A549 (cell line): ENCODE data around the gene ADAMTS2. TPM values are rescaled to one million over a fixed set of nuclear protein-coding genes. Genes with fewer than 3 reads are reported as not detected.

Source experiments
- ATAC-seq, 2 experiments: fragments of 200-7000 bp in 1 of 2; fragments of >200 bp in 1 of 2; cut with Nextera tagmentation in 1 of 2; cut with Tn5 transposase in 1 of 2; 3 replicates each; pipeline versions ENCODE4 v1.8.0 to v1.9.1; 2018 to 2020; ENCODE audit warnings: mild to moderate bottlenecking in 1 of 2, moderate library complexity in 1 of 2
- CTCF ChIA-PET: fragments of 300-600 bp; sonication (Branson Sonifier 250); formaldehyde crosslinking; extraction: SDS; loops from one replicate; lab custom pipeline; 2021; ENCODE audit warnings: antibody characterized with exemption, inconsistent platforms; lab: Yijun Ruan, JAX
- POLR2A ChIA-PET: fragments of 350-600 bp; formaldehyde crosslinking; extraction: SDS; loops from one replicate; lab custom pipeline; 2021; ENCODE audit warnings: antibody characterized with exemption, inconsistent platforms; lab: Yijun Ruan, JAX
- DNase-seq, 2 experiments: peaks; one replicate each; pipeline versions ENCODE4 v3.0.0 to v3.0.0-alpha.2; 2011 to 2016; ENCODE audit warnings: low read depth in 1 of 2, low spot score in 1 of 2
- FAIRE-seq: peaks from 2 replicates; lab custom pipeline; 2011; peaks lifted over from hg19 to GRCh38; lab: Jason Lieb, UNC
- H3K27ac ChIP-seq, 2 experiments: fragments of >200 bp; sonication (Bioruptor Twin); formaldehyde crosslinking; 3 replicates each; pipeline ENCODE4 v1.5.1; 2016 to 2017
- H3K4me1 ChIP-seq: fragments of >200 bp; sonication (Bioruptor Twin); formaldehyde crosslinking; 3 replicates; pipeline ENCODE4 v1.6.1; 2016
- H3K4me2 ChIP-seq: fragments of >200 bp; sonication (Bioruptor Twin); formaldehyde crosslinking; 3 replicates; pipeline ENCODE4 v1.6.1; 2016
- H3K4me3 ChIP-seq: fragments of >200 bp; sonication (Bioruptor Twin); formaldehyde crosslinking; 3 replicates; pipeline ENCODE4 v1.5.1; 2016
- H3K9me3 ChIP-seq: fragments of >200 bp; sonication (Bioruptor Twin); formaldehyde crosslinking; 3 replicates; pipeline ENCODE4 v1.6.1; 2016
- ATOH8 ChIP-seq: fragments of 250-450 bp; sonication (Bioruptor Pico); IDR thresholded peaks from 2 replicates; pipeline ENCODE4 v1.5.0; 2020; ENCODE audit warnings: low read depth, mild to moderate bottlenecking, moderate library complexity
- BHLHE40 ChIP-seq: IDR thresholded peaks from 2 replicates; pipeline ENCODE4 v1.6.1; 2012; ENCODE audit warnings: low read depth, low read length, inconsistent platforms
- CBX8 ChIP-seq: fragments of 200-600 bp; sonication (generic); IDR thresholded peaks from 2 replicates; pipeline ENCODE4 v1.6.1; 2016
- EHMT2 ChIP-seq: fragments of 200-600 bp; sonication (generic); IDR thresholded peaks from 2 replicates; pipeline ENCODE4 v1.6.1; 2016; ENCODE audit warnings: antibody characterized with exemption, low read depth, mild to moderate bottlenecking, moderate library complexity
- EP300 ChIP-seq, 2 experiments: fragments of >200 bp; sonication (Bioruptor Twin); formaldehyde crosslinking; IDR thresholded peaks; 2 replicates in 1 of 2; 3 replicates in 1 of 2; pipeline ENCODE4 v1.6.1; 2016 to 2017
- FOSB ChIP-seq: fragments of 250-450 bp; sonication (Bioruptor Pico); IDR thresholded peaks from 2 replicates; pipeline ENCODE4 v1.5.0; 2020; ENCODE audit warnings: mild to moderate bottlenecking, moderate library complexity
- GATA3 ChIP-seq: IDR thresholded peaks from 2 replicates; pipeline ENCODE4 v1.6.1; 2012; ENCODE audit warnings: borderline replicate concordance
- HDAC2 ChIP-seq: fragments of 200-600 bp; sonication (generic); IDR thresholded peaks from 2 replicates; pipeline ENCODE4 v1.6.1; 2016
- JUNB ChIP-seq: fragments of >200 bp; sonication (Bioruptor Twin); formaldehyde crosslinking; IDR thresholded peaks from 2 replicates; pipeline ENCODE4 v1.6.1; 2016
- KDM1A ChIP-seq: fragments of 200-600 bp; sonication (generic); IDR thresholded peaks from 2 replicates; pipeline ENCODE4 v1.6.1; 2016; ENCODE audit warnings: low read depth, mild to moderate bottlenecking
- MAZ ChIP-seq: fragments of 150-350 bp; IDR thresholded peaks from 2 replicates; pipeline ENCODE4 v1.6.1; 2014; ENCODE audit warnings: antibody characterized with exemption, low read depth, low read length, borderline replicate concordance
- MYC ChIP-seq: IDR thresholded peaks from 2 replicates; pipeline ENCODE4 v1.6.1; 2012; ENCODE audit warnings: mild to moderate bottlenecking, inconsistent platforms, low read length, improper control_type of control experiment, borderline replicate concordance
- PHF8 ChIP-seq: fragments of 200-600 bp; sonication (generic); IDR thresholded peaks from 2 replicates; pipeline ENCODE4 v1.6.1; 2016; ENCODE audit warnings: low read depth, mild to moderate bottlenecking, antibody characterized with exemption, moderate library complexity, borderline replicate concordance
- RARB ChIP-seq: fragments of 250-450 bp; sonication (Bioruptor Pico); IDR thresholded peaks from 2 replicates; pipeline ENCODE4 v1.8.0; 2021; ENCODE audit warnings: mild to moderate bottlenecking, moderate library complexity
- REST ChIP-seq: fragments of 200-600 bp; sonication (generic); IDR thresholded peaks from 2 replicates; pipeline ENCODE4 v1.6.1; 2016; ENCODE audit warnings: antibody characterized with exemption, mild to moderate bottlenecking, moderate library complexity
- SMC3 ChIP-seq: fragments of >200 bp; sonication (Bioruptor Twin); formaldehyde crosslinking; IDR thresholded peaks from 3 replicates; pipeline ENCODE4 v1.6.1; 2018; ENCODE audit warnings: inconsistent platforms
- USF2 ChIP-seq: fragments of 450-650 bp; IDR thresholded peaks from 2 replicates; pipeline ENCODE4 v1.6.1; 2014; ENCODE audit warnings: antibody characterized with exemption
- ZC3H11A ChIP-seq: fragments of 450-650 bp; IDR thresholded peaks from 2 replicates; pipeline ENCODE4 v1.6.1; 2014; ENCODE audit warnings: antibody characterized with exemption, mild to moderate bottlenecking
- ZNF302 ChIP-seq: fragments of 250-450 bp; sonication (Bioruptor Pico); IDR thresholded peaks from 2 replicates; pipeline ENCODE4 v1.9.0; 2021; ENCODE audit warnings: inconsistent platforms, mild to moderate bottlenecking, moderate library complexity
- ZSCAN20 ChIP-seq: fragments of 250-450 bp; sonication (Bioruptor Pico); IDR thresholded peaks from 2 replicates; pipeline ENCODE4 v1.8.0; 2022; ENCODE audit warnings: mild to moderate bottlenecking, moderate library complexity
- WGBS: methylation state at CpG from one replicate; pipeline ENCODE4 v1.1.6; 2017; ENCODE audit errors: missing lambda C conversion rate; 5-methylcytosine and 5-hydroxymethylcytosine counted together
- polyA plus RNA-seq, 4 experiments: library from polyadenylated mRNA; depleted of rRNA in 3 of 4; stranded (reverse); fragments of >200 nt; fragmentation: RNase III in 1 of 4; extraction: RNeasy Plus Mini Kit Qiagen cat#74134 plus additional on column Dnase treatment in 1 of 4; gene quantifications; 2 replicates in 3 of 4; 3 replicates in 1 of 4; pipeline ENCODE4 v1.2.3, GENCODE V29; 2011 to 2017
- TF ChIP-seq, protein P1 (sequence below): fragments of >200 bp; sonication (Bioruptor Twin); formaldehyde crosslinking; IDR thresholded peaks from 3 replicates; pipeline ENCODE4 v1.6.1; 2016
- TF ChIP-seq, protein P2 (sequence below): fragments of 150-350 bp; IDR thresholded peaks from 2 replicates; pipeline ENCODE4 v1.6.1; 2014; ENCODE audit warnings: low read depth, mild to moderate bottlenecking, low read length

ADAMTS2 gene
- polyA plus RNA-seq, 2 of the 4 experiments (the other 2 are of a cell fraction), result not detected

- Histone ChIP-seq H3K4me1 (no peaks in the 10 kb centered on the region), H3K27ac (no peak overlapping the region), H3K4me2 (no peak overlapping the region), H3K4me3 (no peak overlapping the region), H3K9me3 (peaks cover 21% of the 10 kb centered on the region; the same call in 2 of the 3 replicates)
- WGBS, result 26% methylated on average over 9 of the region's 10 CpGs
- FAIRE-seq (no peak), DNase-seq (no peak), ATAC-seq (no peak)
- CTCF ChIA-PET, result interaction anchor here (0.7 kb wide), 1 partner anchor 41 kb away, joined by 3 read pairs; no protein-coding TSS in a partner anchor
- POLR2A ChIA-PET, result no interaction called here
- TF ChIP-seq MYC (no peak), ZSCAN20 (no peak), USF2 (no peak), ATOH8 (CRISPR knock-in tag) (no peak), RARB (CRISPR knock-in tag) (no peak), EP300 (IDR thresholded peaks at IDR 0.05) (no peak), REST (no peak), KDM1A (no peak), PHF8 (no peak), BHLHE40 (no peak), EHMT2 (no peak), HDAC2 (no peak), ZC3H11A (no peak), GATA3 (no peak), JUNB (no peak), CBX8 (no peak), SMC3 (no peak)
- TF ChIP-seq, protein P1, sequence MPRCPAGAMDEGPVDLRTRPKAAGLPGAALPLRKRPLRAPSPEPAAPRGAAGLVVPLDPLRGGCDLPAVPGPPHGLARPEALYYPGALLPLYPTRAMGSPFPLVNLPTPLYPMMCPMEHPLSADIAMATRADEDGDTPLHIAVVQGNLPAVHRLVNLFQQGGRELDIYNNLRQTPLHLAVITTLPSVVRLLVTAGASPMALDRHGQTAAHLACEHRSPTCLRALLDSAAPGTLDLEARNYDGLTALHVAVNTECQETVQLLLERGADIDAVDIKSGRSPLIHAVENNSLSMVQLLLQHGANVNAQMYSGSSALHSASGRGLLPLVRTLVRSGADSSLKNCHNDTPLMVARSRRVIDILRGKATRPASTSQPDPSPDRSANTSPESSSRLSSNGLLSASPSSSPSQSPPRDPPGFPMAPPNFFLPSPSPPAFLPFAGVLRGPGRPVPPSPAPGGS, result no peak
Measured at GRCh38 chr5:179128041-179128365, 217.3 kb downstream of the ADAMTS2 start.

DNA sequence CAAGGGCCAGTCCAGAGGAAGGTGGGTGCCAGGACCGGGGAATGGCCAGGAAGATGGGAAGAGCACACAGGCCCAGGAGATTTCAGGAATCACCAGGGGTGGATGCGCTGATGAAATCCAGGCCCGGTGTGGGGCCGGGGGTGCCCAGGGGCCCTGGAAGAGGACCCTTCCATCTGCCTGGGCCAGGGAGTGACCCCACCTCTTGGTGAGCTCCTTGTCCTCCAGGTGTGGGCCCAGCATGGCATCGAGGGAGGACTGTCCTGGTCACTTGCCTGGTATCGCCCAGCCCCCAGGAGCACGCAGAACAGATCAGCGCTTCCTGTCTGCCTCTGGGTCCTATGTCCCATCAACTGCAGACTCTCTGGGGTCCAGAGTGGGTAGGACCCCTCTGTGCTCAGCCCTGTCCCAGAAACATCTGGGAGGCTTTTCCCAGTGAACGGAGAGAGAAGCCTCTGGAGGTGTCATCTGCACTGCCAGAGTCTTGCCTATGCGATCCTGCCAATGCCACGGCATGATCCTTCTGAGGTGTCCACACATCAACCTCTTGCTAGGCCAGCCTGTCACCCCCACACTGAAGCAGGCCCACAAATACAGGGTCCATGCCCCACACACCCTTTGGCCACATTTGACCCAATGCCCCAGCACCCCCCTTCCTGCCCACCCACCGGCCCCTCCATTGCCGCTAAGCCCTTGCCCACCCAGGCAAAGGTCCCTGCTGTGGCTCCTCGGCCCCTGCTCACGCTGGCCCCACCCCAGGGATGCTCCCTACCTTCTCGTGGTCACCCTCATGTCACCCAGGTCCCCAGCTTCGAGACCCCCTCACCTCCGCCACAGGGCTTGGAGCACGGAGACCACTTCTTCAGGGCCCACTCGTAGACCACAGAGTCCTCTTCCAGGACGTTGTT lies 217.9 kb downstream of the ADAMTS2 start:
- 50% methylated on average over 16 of the region's 21 CpGs for WGBS
- POLR2A ChIA-PET, result no interaction called here
- FAIRE-seq (no peak), ATAC-seq (no peak), DNase-seq (no peak)
- Histone ChIP-seq H3K4me1 (no peaks in the 10 kb centered on the region), H3K27ac (no peak overlapping the region), H3K4me3 (no peak overlapping the region), H3K4me2 (no peak overlapping the region), H3K9me3 (peaks cover 23% of the 10 kb centered on the region; the same call in 2 of the 3 replicates)
- no peak for TF ChIP-seq ZNF302 (CRISPR knock-in tag)
- no peak for TF ChIP-seq ZC3H11A
- TF ChIP-seq, protein P2, sequence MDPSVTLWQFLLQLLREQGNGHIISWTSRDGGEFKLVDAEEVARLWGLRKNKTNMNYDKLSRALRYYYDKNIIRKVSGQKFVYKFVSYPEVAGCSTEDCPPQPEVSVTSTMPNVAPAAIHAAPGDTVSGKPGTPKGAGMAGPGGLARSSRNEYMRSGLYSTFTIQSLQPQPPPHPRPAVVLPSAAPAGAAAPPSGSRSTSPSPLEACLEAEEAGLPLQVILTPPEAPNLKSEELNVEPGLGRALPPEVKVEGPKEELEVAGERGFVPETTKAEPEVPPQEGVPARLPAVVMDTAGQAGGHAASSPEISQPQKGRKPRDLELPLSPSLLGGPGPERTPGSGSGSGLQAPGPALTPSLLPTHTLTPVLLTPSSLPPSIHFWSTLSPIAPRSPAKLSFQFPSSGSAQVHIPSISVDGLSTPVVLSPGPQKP, result no peak
- no peak for TF ChIP-seq ATOH8 (CRISPR knock-in tag)
- TF ChIP-seq MAZ, result no peak
- TF ChIP-seq FOSB (CRISPR knock-in tag), result no peak
- CTCF ChIA-PET, result no interaction called here
